Measurements from ENCODE around the gene IFITM10. TPM values are rescaled to one million over a fixed set of nuclear protein-coding genes. Genes with fewer than 3 reads are reported as not detected.

Gene IFITM10
- total and polyA plus RNA-seq, 2 experiments from 2014 or later: 0.89 to 1.4 TPM

DNA sequence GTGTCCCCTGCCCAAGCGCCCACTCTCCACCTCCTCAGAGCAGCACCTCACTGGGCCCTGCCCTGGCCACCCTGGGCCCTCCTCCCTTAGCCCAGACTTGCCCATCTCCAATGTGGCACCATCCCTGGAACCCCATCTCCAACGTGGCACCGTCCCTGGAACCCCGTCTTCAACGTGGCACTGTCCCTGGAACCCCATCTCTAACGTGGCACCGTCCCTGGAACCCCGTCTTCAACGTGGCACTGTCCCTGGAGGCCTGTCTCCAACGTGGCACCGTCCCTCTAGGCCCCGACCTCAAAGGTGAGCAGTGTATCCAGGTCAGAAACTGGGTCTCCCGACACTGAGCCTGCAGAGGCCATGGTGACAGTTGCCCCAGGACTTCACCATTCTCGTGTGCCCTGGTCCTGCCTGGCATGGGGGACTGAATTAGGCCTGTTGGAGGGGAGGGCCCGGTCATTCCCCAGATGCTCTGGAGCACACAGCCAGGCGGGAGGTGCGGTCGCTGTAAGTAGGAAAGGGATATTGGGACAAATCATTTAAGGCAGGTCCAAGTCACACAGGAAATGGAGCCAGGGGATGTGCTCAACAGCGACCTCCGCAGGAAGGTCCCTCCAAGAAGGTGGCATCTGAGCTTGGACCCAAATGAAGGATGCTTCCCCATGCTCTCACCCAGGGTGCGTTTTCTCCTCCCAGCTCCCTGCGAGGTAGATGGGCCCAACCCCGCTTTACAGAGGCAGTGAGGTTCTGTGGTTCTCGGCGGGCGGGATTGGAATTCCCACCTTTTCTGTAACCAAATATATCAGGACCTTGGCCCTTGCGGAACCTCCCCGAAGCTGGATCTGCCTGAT is 15.7 kb upstream of the IFITM10 start:
- no peak overlapping the region for H3K27ac ChIP-seq
- H3K4me1 ChIP-seq (ENCODE audit: insufficient read depth): peaks cover 12% of the 10 kb centered on the region
- H2AFZ ChIP-seq: no peak overlapping the region

DNA sequence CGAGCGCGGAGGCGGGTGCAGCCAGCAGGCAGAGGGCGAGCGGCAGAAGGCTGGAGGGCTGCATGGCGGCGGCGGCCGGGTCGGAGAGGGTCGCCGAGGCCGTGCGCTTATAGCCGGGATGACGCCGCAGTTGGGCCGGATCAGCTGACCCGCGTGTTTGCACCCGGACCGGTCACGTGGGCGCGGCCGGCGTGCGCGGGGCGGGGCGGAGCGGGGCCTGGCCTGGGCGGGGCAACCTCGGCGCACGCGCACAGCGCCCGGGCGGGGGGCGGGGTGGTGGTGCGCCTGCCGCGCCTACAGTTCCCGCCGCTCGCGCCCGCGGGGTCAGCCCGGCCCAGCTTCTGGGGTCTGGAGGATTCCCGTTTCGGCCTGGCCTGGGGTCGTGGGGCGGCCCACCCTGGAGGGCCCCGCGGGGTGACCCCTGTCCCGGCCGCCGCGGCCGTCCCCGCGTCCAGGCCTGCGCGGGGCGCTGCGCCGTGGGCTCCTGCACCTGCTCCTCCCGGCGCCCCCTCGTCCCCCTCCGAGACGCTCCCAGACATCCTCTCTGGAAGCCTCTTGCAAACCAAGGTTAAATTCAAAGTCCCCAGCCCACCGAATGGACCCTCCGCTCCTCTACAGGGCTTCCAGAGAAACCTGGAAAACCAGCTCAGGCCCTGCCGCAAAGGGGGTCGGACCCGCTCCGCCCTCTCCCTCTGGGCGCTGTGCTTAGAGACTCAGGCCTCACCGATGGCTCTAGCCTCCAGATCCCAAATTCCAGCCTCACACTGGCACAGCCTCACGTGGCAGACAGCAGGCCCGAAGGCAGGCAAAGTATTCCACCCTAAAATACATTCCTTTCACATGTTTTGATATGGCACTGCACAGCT is 13.6 kb upstream of the IFITM10 start, which contains the start of gene CTSD:
Gene CTSD, minus strand, starts transcription at position 132 of the 866 bp plus-strand sequence. Its CDS starts 68 bp downstream, at position 64.
- peaks cover 6% of the 10 kb centered on the region for H4K20me1 ChIP-seq (ENCODE audit: insufficient read depth, poor library complexity, severe bottlenecking)
- peaks cover 12% of the 10 kb centered on the region for H3K4me1 ChIP-seq (ENCODE audit: insufficient read depth)
- peak within 1 kb of the TSS; percentile 100 for H3K4me2 ChIP-seq
- DNase-seq (ENCODE audit: low spot score): peak; percentile 94
- no peaks in the 10 kb centered on the region for H3K9me3 ChIP-seq (ENCODE audit: low read depth)
- no peaks in the 10 kb centered on the region for H3K9me2 ChIP-seq (replicated peaks; ENCODE audit: insufficient read depth)
- peak within 1 kb of the TSS; percentile 72 for H3K27ac ChIP-seq
- no peaks in the 10 kb centered on the region for H3K36me3 ChIP-seq (replicated peaks; ENCODE audit: insufficient read depth, low read depth)
- no peak for TF ChIP-seq EZH2phosphoT487 (IDR thresholded peaks at IDR 0.05; ENCODE audit: low read depth, severe bottlenecking, unreplicated experiment)
- peak within 1 kb of the TSS; percentile 99 for H2AFZ ChIP-seq
- peaks cover 24% of the 10 kb centered on the region for H3K79me2 ChIP-seq
- H3K27me3 ChIP-seq: no peaks in the 10 kb centered on the region
- H3K4me3 ChIP-seq: peak within 1 kb of the TSS; percentile 99
- 5% methylated on average over 20 of the region's 85 CpGs for WGBS (ENCODE audit: low lambda C conversion rate, missing lambda C conversion rate)

More for the DNA sequence above, 15.7 kb upstream of the IFITM10 start:
- TF ChIP-seq, protein P1, sequence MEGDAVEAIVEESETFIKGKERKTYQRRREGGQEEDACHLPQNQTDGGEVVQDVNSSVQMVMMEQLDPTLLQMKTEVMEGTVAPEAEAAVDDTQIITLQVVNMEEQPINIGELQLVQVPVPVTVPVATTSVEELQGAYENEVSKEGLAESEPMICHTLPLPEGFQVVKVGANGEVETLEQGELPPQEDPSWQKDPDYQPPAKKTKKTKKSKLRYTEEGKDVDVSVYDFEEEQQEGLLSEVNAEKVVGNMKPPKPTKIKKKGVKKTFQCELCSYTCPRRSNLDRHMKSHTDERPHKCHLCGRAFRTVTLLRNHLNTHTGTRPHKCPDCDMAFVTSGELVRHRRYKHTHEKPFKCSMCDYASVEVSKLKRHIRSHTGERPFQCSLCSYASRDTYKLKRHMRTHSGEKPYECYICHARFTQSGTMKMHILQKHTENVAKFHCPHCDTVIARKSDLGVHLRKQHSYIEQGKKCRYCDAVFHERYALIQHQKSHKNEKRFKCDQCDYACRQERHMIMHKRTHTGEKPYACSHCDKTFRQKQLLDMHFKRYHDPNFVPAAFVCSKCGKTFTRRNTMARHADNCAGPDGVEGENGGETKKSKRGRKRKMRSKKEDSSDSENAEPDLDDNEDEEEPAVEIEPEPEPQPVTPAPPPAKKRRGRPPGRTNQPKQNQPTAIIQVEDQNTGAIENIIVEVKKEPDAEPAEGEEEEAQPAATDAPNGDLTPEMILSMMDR (IDR thresholded peaks at IDR 0.05; ENCODE audit: poor library complexity): no peak
- TF ChIP-seq EZH2 (IDR thresholded peaks at IDR 0.05; ENCODE audit: borderline replicate concordance) (no peak), EZH2phosphoT487 (IDR thresholded peaks at IDR 0.05; ENCODE audit: low read depth, severe bottlenecking, unreplicated experiment) (no peak)
- Histone ChIP-seq H3K27me3 (no peaks in the 10 kb centered on the region), H3K4me2 (no peak overlapping the region), H4K20me1 (ENCODE audit: insufficient read depth, poor library complexity, severe bottlenecking) (peaks cover 2% of the 10 kb centered on the region), H3K4me3 (no peak overlapping the region), H3K9me3 (ENCODE audit: low read depth) (no peaks in the 10 kb centered on the region), H3K36me3 (replicated peaks; ENCODE audit: insufficient read depth, low read depth) (no peaks in the 10 kb centered on the region), H3K9me2 (replicated peaks; ENCODE audit: insufficient read depth) (no peaks in the 10 kb centered on the region), H3K79me2 (peaks cover 22% of the 10 kb centered on the region)
- DNase-seq (ENCODE audit: low spot score): no peak
- 90% methylated on average over 27 of the region's 28 CpGs for WGBS (ENCODE audit: low lambda C conversion rate, missing lambda C conversion rate)

DNA sequence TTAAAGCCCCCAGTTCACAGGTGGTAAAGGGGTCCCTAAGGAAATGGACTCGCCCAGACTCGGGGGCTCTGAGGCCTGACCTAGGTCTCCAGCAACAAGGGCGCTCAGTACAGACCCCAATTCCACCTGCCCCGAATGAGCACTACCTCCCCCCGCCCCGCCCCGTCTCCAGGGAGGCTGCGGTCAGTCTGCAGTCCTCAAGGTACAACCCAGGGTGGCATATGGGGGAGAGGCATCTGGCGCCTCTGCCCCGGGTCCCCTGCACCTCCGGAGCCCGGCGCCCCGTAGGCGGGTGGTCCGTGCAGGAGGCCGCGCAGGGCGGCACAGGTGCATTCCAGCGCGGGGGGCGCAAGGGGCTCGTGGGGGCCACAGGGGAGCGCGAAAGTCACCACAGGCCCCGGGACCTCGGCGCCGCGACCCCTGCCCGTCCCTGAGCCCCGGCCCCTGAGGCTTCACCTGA is 13.0 kb upstream of the IFITM10 start:
- Histone ChIP-seq H3K9me3 (ENCODE audit: low read depth) (no peaks in the 10 kb centered on the region), H2AFZ (peak overlapping the region; percentile 86), H4K20me1 (ENCODE audit: insufficient read depth, poor library complexity, severe bottlenecking) (peaks cover 6% of the 10 kb centered on the region), H3K36me3 (replicated peaks; ENCODE audit: insufficient read depth, low read depth) (no peaks in the 10 kb centered on the region), H3K27ac (peak overlapping the region; percentile 72), H3K4me3 (peak overlapping the region; percentile 99), H3K27me3 (no peaks in the 10 kb centered on the region), H3K9me2 (replicated peaks; ENCODE audit: insufficient read depth) (no peaks in the 10 kb centered on the region), H3K4me1 (ENCODE audit: insufficient read depth) (peaks cover 12% of the 10 kb centered on the region), H3K4me2 (peak overlapping the region; percentile 100), H3K79me2 (peaks cover 24% of the 10 kb centered on the region)
- 8% methylated on average over 7 of the region's 32 CpGs for WGBS (ENCODE audit: low lambda C conversion rate, missing lambda C conversion rate)
- no peak for TF ChIP-seq EZH2 (IDR thresholded peaks at IDR 0.05; ENCODE audit: borderline replicate concordance)
- TF ChIP-seq, protein P1 (IDR thresholded peaks at IDR 0.05; ENCODE audit: poor library complexity): no peak
- no peak for TF ChIP-seq EZH2phosphoT487 (IDR thresholded peaks at IDR 0.05; ENCODE audit: low read depth, severe bottlenecking, unreplicated experiment)
- DNase-seq (ENCODE audit: low spot score): no peak
